Astrocyte (in vitro differentiated cells and primary cell): ENCODE measurements around the gene MEMO1. TPM values are rescaled to one million over a fixed set of nuclear protein-coding genes. Genes with fewer than 3 reads are reported as not detected.

ENCODE experiments used
- DNase-seq: peaks from one replicate; pipeline ENCODE4 v3.0.0-alpha.2; 2010; ENCODE audit warnings: low read depth
- FAIRE-seq: peaks from 2 replicates; lab custom pipeline; 2011; peaks lifted over from hg19 to GRCh38; lab: Jason Lieb, UNC
- H2AFZ ChIP-seq: 2 replicates; pipeline ENCODE4 v1.6.0; 2012; ENCODE audit warnings: low read depth, low read length, inconsistent platforms
- H3K27ac ChIP-seq: 2 replicates; pipeline ENCODE4 v1.5.1; 2011; ENCODE audit warnings: low read depth, low read length, inconsistent platforms
- H3K27me3 ChIP-seq: 2 replicates; pipeline ENCODE4 v1.6.0; 2011; ENCODE audit warnings: low read length, inconsistent platforms; ENCODE audit not compliant: insufficient read depth
- H3K36me3 ChIP-seq: 2 replicates; pipeline ENCODE4 v1.5.1; 2011; ENCODE audit warnings: low read length, inconsistent platforms; ENCODE audit not compliant: insufficient read depth
- H3K4me1 ChIP-seq: 2 replicates; pipeline ENCODE4 v1.5.1; 2011; ENCODE audit warnings: low read length, inconsistent platforms; ENCODE audit not compliant: insufficient read depth
- H3K4me2 ChIP-seq: 2 replicates; pipeline ENCODE4 v1.6.0; 2012; ENCODE audit warnings: low read length, inconsistent platforms
- H3K4me3 ChIP-seq: 2 replicates; pipeline ENCODE4 v1.5.1; 2011; ENCODE audit warnings: low read depth, mild to moderate bottlenecking, low read length, inconsistent platforms; ENCODE audit not compliant: insufficient read depth
- H3K79me2 ChIP-seq: 2 replicates; pipeline ENCODE4 v1.6.0; 2012; ENCODE audit warnings: mild to moderate bottlenecking, low read length, inconsistent platforms; ENCODE audit not compliant: insufficient read depth
- H3K9ac ChIP-seq: 2 replicates; pipeline ENCODE4 v1.6.0; 2012; ENCODE audit warnings: mild to moderate bottlenecking, low read length, inconsistent platforms
- H3K9me3 ChIP-seq: 2 replicates; pipeline ENCODE4 v1.5.1; 2012; ENCODE audit warnings: low read depth, mild to moderate bottlenecking, low read length, inconsistent platforms; ENCODE audit not compliant: insufficient read depth
- H4K20me1 ChIP-seq: 2 replicates; pipeline ENCODE4 v1.6.0; 2012; ENCODE audit warnings: low read length, inconsistent platforms; ENCODE audit not compliant: insufficient read depth
- H3K27ac Mint-ChIP-seq: one replicate; pipeline ENCODE4 v1.8.0; 2021; ENCODE audit warnings: mild to moderate bottlenecking, mixed read lengths; ENCODE audit not compliant: unreplicated experiment
- H3K27me3 Mint-ChIP-seq: one replicate; pipeline ENCODE4 v1.8.0; 2021; ENCODE audit warnings: low read depth, mixed read lengths; ENCODE audit not compliant: unreplicated experiment
- H3K36me3 Mint-ChIP-seq: one replicate; pipeline ENCODE4 v1.8.0; 2021; ENCODE audit warnings: low read depth, mixed read lengths; ENCODE audit not compliant: unreplicated experiment
- H3K4me1 Mint-ChIP-seq: one replicate; pipeline ENCODE4 v1.8.0; 2021; ENCODE audit warnings: low read depth, mixed read lengths; ENCODE audit not compliant: unreplicated experiment
- H3K4me3 Mint-ChIP-seq: one replicate; pipeline ENCODE4 v1.8.0; 2021; ENCODE audit warnings: mild to moderate bottlenecking, moderate library complexity, mixed read lengths; ENCODE audit not compliant: unreplicated experiment
- H3K9me3 Mint-ChIP-seq: one replicate; pipeline ENCODE4 v1.8.0; 2021; ENCODE audit warnings: mild to moderate bottlenecking, mixed read lengths; ENCODE audit not compliant: unreplicated experiment
- EZH2 ChIP-seq: IDR thresholded peaks from 2 replicates; pipeline ENCODE4 v1.6.1; 2012; ENCODE audit warnings: mild to moderate bottlenecking, low read length, inconsistent platforms; ENCODE audit not compliant: insufficient read depth
- total RNA-seq: library from RNA; stranded (reverse); gene quantifications from 2 replicates; pipeline ENCODE4 v1.2.1, GENCODE V29; 2021
- TF ChIP-seq, protein P1 (sequence below): IDR thresholded peaks from 2 replicates; pipeline ENCODE4 v1.5.1; 2011; ENCODE audit warnings: low read depth, mild to moderate bottlenecking, inconsistent platforms, low read length, moderate library complexity; ENCODE audit not compliant: insufficient read depth

MEMO1 gene
- total RNA-seq, 1 donor from 2014 or later = 65.2 TPM

GRCh38 chr2:31940920-31941319, 69.9 kb downstream of the MEMO1 start:
- peaks cover 32% of the 10 kb centered on the region for H4K20me1 ChIP-seq
- Mint-ChIP-seq H3K36me3 (no peaks in the 10 kb centered on the region), H3K4me1 (peaks cover 27% of the 10 kb centered on the region), H3K9me3 (no peaks in the 10 kb centered on the region), H3K27ac (no peak overlapping the region), H3K4me3 (no peak overlapping the region), H3K27me3 (no peaks in the 10 kb centered on the region)
- H3K27me3 ChIP-seq = no peaks in the 10 kb centered on the region
- DNase-seq = no peak
- H3K9me3 ChIP-seq = no peaks in the 10 kb centered on the region
- H2AFZ ChIP-seq = no peak overlapping the region
- no peak overlapping the region for H3K9ac ChIP-seq
- H3K4me2 ChIP-seq = no peak overlapping the region
- no peaks in the 10 kb centered on the region for H3K4me1 ChIP-seq
- peaks cover 5% of the 10 kb centered on the region for H3K36me3 ChIP-seq
- no peak for FAIRE-seq
- H3K4me3 ChIP-seq = no peak overlapping the region
- H3K79me2 ChIP-seq = peaks cover 66% of the 10 kb centered on the region
- TF ChIP-seq, protein P1, sequence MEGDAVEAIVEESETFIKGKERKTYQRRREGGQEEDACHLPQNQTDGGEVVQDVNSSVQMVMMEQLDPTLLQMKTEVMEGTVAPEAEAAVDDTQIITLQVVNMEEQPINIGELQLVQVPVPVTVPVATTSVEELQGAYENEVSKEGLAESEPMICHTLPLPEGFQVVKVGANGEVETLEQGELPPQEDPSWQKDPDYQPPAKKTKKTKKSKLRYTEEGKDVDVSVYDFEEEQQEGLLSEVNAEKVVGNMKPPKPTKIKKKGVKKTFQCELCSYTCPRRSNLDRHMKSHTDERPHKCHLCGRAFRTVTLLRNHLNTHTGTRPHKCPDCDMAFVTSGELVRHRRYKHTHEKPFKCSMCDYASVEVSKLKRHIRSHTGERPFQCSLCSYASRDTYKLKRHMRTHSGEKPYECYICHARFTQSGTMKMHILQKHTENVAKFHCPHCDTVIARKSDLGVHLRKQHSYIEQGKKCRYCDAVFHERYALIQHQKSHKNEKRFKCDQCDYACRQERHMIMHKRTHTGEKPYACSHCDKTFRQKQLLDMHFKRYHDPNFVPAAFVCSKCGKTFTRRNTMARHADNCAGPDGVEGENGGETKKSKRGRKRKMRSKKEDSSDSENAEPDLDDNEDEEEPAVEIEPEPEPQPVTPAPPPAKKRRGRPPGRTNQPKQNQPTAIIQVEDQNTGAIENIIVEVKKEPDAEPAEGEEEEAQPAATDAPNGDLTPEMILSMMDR = no peak
- TF ChIP-seq EZH2 = no peak
- no peak overlapping the region for H3K27ac ChIP-seq

DNA sequence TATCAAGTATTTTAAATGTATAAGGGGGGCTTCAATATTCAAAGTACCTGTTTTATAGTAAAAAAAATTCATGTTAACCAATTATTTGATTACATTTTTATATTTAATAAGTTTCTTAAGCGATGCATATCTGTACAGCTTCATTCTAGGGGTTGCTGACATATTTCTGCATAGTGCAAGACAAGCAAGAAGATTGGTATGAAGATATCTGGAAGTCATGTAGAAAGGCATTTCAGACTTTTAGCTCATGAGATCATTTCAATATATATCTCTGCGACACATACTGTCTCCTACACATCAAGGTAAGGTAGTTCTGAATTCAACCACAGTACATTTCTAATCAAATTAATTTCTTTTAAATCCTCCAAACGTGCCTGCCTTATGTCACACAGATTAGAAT, 73.1 kb downstream of the MEMO1 start:
- H3K4me3 ChIP-seq = no peak overlapping the region
- no peak overlapping the region for H3K4me2 ChIP-seq
- H3K9me3 ChIP-seq = no peaks in the 10 kb centered on the region
- Mint-ChIP-seq H3K36me3 (peaks cover 2% of the 10 kb centered on the region), H3K4me1 (peaks cover 7% of the 10 kb centered on the region), H3K27ac (peak overlapping the region; percentile 35), H3K27me3 (no peaks in the 10 kb centered on the region), H3K9me3 (no peaks in the 10 kb centered on the region), H3K4me3 (no peak overlapping the region)
- H3K4me1 ChIP-seq = no peaks in the 10 kb centered on the region
- H3K36me3 ChIP-seq = peaks cover 4% of the 10 kb centered on the region
- no peak for TF ChIP-seq EZH2
- TF ChIP-seq, protein P1 = no peak
- DNase-seq (peak; percentile 48), FAIRE-seq (no peak)
- no peak overlapping the region for H3K27ac ChIP-seq
- H3K27me3 ChIP-seq = no peaks in the 10 kb centered on the region
- peaks cover 50% of the 10 kb centered on the region for H3K79me2 ChIP-seq
- no peak overlapping the region for H2AFZ ChIP-seq
- no peak overlapping the region for H3K9ac ChIP-seq
- peaks cover 23% of the 10 kb centered on the region for H4K20me1 ChIP-seq

DNA sequence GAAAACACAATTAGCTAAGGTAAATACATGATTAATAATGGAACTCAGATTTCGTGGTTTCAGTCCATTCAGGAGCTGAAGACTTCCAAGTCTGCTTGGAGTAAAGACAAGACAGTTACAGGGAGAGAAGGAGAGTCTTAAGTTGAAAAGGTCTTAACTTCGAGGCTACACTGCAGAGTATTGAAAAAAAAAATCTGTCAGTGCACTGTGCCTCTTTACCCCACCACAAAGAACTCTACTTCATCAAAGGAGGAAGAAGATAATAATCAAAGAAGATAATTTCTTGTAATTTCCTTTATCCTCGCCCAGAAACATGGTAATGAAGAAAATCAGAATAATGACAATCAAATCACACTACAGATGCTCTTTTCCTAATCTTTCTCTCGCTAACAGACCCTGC, 75.4 kb downstream of the MEMO1 start:
- no peak for TF ChIP-seq EZH2
- Histone ChIP-seq H4K20me1 (peaks cover 26% of the 10 kb centered on the region), H3K9ac (no peak overlapping the region), H3K36me3 (peaks cover 3% of the 10 kb centered on the region), H3K4me3 (no peak overlapping the region), H3K79me2 (peaks cover 52% of the 10 kb centered on the region), H3K9me3 (no peaks in the 10 kb centered on the region), H3K4me2 (no peak overlapping the region), H2AFZ (no peak overlapping the region), H3K27me3 (no peaks in the 10 kb centered on the region), H3K4me1 (no peaks in the 10 kb centered on the region), H3K27ac (no peak overlapping the region)
- Mint-ChIP-seq H3K4me1 (peaks cover 10% of the 10 kb centered on the region), H3K27me3 (no peaks in the 10 kb centered on the region), H3K27ac (no peak overlapping the region), H3K9me3 (no peaks in the 10 kb centered on the region), H3K36me3 (peaks cover 5% of the 10 kb centered on the region), H3K4me3 (no peak overlapping the region)
- FAIRE-seq (peak; percentile 66), DNase-seq (no peak)
